Umbilical cord (tissue), 2 donors: ENCODE data around the gene LINGO4. TPM values are rescaled to one million over a fixed set of nuclear protein-coding genes. Genes with fewer than 3 reads are reported as not detected.

Source experiments
- DNase-seq: peaks from one replicate; pipeline ENCODE4 v3.0.0-alpha.2; 2015; ENCODE audit warnings: low spot score
- total RNA-seq: library from RNA; depleted of rRNA; stranded (reverse); fragments of >200 nt; gene quantifications from one replicate; pipeline ENCODE4 v1.2.3, GENCODE V29; 2014; ENCODE audit warnings: low replicate concordance; ENCODE audit not compliant: insufficient read depth

LINGO4 gene, protein sequence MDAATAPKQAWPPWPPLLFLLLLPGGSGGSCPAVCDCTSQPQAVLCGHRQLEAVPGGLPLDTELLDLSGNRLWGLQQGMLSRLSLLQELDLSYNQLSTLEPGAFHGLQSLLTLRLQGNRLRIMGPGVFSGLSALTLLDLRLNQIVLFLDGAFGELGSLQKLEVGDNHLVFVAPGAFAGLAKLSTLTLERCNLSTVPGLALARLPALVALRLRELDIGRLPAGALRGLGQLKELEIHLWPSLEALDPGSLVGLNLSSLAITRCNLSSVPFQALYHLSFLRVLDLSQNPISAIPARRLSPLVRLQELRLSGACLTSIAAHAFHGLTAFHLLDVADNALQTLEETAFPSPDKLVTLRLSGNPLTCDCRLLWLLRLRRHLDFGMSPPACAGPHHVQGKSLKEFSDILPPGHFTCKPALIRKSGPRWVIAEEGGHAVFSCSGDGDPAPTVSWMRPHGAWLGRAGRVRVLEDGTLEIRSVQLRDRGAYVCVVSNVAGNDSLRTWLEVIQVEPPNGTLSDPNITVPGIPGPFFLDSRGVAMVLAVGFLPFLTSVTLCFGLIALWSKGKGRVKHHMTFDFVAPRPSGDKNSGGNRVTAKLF
- total RNA-seq: 0.96 TPM

DNA sequence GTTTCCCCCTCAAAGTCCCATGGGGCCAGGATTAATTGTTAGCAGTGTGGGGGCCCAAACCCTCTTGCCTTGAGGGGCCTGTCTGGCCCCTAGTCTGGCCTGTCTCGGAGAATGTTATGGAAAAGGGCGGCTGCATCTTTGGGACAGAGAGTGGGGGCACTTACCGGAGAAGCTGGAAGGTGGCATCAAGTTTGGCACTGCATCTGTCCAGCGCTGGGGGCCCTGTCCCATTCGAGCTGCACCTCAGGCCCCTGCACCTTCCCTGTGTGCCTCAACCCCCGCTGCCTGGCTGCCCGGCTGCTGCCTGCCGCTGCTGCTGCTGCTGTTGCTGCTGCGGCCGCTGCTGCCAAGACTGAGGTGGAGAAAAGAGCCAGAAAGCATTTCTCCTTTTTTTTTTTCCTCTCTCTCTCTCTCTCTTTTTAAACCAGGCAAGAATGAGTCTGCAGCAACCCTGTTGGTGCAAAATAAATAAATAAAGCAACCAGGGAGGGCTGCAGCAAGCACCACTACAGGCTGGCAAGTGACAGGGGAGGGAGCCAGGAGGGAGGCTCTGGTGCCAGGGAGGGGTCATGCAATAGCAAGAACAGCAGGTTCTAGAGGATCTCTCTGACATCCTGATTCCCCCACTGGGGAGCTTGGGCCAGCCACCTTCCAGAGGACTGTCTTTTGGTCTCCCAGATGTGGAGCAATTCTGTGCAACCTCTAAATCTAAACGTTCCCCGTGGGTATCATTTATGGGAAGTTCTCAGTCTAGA lies at the start of gene LINGO4:
LINGO4 (minus strand) TSS at position 354 of the 755 bp plus-strand sequence. CDS start 2,715 bp downstream, outside the sequence.
- DNase-seq: peak; percentile 35

DNA sequence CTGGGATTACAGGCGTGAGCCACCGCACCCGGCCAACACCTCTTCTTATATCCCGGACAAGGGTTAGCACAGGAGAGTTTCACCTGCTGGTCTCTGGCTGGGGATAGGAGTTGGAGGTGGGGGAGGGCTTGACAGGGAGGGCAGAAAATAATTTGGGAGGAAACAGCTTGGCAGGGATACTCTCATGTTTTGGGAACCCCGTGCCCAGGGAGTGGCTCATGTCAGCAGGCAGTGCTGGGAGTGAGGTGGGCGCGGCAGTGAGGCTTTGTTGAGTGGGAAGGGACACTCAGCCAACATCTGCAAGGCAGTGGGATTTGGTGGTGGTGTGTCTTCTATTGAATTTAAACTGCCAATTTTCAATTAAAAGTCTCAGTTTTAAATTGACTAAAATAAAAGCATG lies 49.4 kb upstream of the LINGO4 start:
- DNase-seq: no peak

DNA sequence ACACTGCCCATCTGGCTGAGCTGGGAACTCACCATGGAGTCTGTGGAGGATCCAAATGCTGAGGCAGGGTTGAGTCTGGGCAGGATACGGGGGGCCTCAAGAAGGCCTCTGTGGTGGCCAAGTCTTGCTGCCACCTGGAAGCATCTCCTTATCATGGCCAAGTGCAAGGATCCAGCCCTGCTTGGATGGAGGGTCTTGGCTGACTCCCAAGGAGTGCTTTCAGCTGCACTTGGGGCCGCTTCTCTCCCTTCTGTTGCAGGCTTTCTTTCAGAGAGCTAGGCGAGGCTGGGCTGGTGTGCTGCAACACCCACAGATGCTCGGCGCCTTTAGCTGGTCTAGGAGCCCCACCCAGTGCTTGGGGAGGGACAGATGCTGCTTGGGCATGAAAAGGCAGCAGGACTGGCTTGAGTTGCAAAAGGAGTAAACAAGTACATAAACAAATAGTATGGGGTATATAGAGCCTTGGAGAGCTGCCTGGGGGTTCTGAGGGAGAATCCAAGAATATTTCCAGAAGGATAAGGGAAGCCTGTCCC lies 48.3 kb upstream of the LINGO4 start, which contains the start of gene THEM5:
THEM5 (minus strand) TSS at position 302 of the 533 bp plus-strand sequence; CDS start at position 155, 147 bp downstream.
- DNase-seq: peak; percentile 45

DNA sequence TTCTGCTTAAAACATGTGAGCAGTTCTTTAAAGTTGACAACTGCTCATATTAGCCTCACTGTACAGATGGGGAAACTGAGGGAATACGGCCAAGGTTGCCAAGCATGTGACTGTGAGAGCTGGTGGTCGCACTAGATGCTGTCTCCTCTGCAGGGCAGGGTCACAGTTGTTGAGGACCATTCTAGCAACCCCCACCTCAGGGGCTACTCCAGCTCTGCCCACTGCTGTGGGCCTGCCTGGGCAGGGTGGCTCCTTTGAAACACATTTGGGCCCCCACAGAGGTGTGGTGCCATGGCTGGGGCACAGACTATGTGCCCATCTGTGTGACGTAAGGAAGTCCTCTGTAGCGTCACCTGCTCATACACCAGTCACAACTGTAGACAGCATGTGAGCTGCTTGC lies 47.5 kb upstream of the LINGO4 start:
- no peak for DNase-seq

DNA sequence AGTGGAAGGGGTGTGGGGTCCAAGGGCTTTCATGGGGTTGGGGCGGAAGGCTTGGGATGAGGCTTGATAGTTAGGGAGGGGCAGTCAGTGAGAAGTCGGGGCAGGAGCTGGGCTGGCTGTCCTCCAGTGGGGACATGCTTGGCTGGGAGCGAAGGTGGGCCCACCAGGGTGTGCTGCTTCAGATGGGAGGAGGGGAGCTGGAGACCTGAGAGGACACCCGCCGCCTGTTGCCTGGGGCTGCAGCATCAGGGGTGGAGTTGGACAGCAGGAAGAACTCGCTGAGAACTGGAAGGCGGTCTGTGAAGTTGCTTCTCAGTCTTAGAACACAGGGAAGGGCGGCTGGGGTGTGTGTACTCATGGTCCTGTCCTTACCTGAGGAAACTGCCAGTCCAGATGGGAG lies 46.7 kb upstream of the LINGO4 start:
- DNase-seq: no peak

DNA sequence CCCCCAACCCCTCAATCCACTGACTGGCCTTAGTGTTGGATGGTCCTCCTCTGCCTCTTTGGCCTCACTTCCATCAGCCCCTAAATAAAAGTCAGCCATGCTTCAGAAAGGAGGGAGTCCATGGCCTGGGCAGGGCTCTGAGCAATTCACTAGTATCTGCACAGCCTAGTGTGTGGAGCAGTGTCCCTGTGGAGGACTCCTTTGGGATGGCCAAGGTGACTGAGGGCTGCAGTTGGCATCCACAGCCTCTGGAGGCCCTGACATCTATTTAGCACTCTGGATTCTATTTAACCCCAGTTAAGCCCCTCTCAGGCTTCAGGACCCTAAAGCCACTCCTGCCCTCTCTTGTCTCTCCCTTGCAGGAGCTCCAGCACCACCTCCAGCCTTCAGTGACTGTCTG lies 44.7 kb upstream of the LINGO4 start:
- DNase-seq: no peak

DNA sequence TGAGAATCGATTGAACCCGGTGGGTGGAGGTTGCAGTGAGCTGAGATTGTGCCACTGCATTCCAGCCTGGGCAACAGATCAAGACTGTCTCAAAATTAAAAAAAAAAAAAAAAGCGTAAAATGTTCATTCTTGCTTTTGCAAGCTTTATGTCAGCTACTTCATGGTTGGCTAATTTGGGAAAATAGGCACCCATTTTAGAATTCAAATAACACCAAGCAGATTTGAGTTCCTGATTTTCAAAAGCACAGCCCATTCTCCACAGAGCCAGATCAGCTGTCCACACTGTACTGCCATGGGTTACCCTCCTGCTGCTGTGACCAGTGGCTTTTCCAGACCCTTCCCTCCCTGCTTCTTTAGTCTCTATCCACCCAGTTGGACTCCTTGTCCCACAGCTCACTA lies 43.9 kb upstream of the LINGO4 start:
- DNase-seq: no peak

DNA sequence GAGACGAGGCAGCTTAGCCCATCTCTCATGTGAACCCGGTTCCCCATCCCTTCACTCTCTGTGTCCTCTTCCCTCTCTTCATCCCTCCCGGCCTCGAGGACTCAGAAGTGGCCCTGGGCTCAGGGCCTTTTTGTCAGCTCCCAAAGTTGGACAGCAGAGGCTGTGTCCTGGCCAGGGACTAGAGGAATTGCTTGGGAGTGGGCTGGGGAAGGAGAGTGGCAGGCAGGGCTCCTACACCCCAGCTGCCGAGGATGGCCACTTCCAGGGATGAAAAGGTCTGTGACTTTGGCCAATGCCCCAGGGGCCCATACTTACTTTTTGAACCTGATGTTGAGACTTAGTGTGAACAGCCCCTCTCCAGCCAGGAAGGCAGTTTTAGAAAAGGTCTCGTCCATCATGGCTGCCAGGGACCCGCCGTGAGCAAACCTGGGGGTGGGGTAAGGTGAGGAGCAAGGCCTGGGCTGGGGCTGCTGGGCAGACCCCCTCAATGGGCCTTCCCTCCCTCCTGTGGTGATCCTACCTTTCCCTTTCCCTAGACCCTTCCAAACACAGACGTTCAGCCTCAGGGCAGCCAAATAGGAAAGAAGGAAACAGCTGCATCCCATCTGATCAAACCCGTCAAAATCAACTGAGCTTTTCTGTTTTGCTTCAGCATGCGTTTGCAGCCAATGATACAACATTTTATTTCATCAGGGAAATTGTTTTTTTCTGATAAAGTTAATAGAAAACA lies 42.8 kb upstream of the LINGO4 start:
- DNase-seq: peak; percentile 38

DNA sequence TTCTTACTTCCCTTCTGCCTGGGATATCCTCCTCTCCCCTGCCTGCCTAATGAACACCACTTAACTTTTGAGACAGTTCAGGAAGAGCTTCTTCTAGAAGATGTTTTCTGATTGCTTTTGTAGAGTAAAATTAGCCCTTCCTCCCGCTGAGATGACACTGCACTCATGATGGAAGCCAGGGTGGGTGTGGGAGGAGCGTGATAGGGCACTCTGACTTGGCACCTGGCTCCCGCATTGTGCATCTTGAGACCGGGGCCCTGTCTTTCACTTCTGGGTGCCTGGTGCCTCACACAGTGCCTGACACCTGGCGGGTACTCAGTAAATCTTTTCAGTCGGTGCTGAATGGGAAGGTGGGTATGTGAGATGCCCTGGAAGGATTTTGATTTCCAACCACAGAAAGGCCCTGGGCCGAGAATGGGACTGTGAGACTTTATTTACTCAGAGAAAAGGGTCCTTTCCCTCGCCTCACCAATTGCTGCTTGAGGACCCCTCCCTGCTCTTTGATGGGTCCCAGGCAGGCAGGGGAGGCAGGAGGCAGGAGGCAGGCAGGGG lies 41.5 kb upstream of the LINGO4 start:
- no peak for DNase-seq

DNA sequence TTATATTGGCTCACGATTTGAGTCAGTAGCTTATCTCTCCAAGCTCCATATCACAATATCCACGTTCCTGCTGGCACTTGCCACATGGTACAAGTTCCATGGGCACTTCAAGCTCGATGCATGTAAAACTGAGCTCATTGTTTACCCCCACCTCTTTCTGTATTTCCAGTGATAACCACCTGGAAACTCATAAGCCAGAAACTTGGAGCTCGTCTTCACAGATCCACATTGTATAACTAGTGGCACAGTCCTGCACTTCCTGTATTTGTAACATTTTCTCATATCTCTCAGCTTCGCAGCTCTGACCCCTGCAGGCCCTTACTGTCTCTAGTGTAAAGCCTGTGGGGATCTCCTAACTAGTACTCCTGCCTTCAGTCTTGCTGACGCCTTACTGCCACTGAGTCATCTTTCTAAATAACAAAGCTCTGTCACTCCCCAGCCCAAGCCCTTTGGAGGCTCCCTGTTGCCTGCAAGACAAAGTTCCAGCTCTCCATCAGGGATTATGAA lies 40.9 kb upstream of the LINGO4 start:
- no peak for DNase-seq

DNA sequence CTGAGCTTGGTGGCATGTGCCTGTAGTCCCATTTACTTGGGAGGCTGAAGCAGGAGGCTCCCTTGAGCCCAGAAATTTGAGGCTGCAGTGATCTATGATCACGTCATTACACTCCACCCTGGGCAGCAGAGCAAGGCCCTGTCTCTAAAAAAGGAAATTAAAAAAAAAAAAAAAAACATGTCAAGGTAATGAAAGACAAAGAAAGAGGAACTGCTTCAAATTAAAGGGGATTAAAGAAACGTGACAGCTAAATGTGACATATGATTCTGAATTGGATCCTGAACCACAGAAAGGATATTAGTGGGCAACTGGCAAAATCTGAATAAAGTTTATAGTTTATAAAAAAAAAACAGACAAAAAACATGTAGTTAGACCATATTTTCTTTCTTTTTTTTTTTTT lies 38.2 kb upstream of the LINGO4 start:
- no peak for DNase-seq

DNA sequence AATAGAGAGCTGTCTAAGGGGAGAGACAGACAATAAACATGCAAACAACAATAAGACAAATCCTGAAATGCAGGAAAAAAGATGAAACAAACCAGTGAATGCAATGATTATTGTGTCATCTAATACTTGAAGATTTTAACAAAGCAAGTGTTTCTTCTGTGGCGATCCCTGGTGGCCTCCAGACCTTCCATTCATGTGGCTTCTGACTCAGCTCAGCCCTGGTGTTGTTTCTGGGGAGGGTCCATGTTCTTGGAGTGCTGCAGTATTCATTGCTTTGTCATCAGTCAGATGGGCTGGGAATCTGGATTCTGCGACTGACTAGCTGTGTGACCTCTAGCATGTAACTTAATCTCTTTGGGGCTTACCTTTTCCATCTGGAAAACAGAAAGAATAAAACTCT lies 35.9 kb upstream of the LINGO4 start:
- no peak for DNase-seq

DNA sequence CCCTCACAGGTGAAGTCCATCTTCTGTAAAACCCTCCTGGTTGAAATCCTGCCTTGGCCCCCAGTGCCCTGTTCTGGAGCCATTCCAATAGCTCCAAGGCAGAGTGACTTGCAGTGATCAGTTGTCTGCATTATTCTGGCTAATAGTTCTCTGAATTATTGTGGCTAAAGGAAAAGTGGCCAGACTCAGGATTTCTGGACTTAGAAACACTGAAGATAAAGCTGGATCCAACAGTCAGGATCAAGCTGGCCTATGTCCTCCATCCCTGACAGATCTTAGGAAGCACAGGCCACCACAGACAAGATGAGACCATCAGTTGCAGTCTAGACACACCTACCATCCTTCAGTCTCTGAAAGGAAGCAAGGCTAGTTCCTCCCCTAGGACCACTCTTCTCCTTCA lies 35.2 kb upstream of the LINGO4 start:
- DNase-seq: no peak

DNA sequence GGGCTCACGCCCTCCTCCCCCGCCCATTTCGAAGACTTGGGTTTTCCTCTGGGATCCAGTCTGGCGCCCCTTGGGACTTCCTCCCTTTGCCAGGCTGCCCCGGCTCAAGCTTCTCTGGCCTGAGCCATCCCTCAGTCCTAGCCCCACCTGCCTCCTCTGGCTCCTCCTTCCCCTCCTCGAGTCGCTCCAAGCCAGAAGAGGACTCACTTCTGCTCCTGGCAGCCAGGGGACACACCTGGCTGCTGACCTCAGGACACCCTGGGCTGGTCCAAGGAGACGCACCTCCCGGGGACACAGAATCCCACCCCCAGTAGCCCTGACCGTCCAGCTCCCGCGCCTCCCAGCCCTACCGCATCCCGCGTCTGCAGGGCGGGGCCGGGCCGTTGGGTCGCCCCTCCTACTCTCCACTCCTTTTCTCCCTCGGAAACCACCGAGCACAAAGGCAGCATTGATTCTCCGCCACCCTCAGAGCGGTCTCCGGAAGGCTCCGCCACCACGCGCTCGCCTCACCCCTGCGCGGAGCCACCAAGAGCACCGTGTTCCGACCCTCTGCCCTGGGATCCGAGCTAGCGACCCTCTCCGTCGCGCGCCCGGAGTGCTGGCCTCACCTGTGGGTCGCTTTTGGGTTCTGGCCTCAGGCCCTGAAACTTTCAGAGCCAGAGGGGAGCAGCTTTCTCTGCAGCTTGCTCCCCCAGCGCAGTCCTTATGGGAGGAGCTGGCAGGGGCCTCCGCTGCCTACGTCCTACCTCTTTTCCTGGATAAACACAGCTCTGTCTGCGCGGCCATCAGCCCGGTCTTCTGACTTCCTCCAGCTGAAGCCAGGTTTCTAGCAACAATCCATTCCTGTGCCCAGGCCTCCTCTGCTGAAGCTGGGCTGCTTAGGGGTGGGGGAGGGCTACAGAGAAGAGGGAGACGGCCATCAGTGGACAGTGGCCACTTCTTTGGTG lies 34.5 kb upstream of the LINGO4 start, which contains the start of gene C2CD4D:
C2CD4D (minus strand) TSS at position 364 of the 947 bp plus-strand sequence. CDS start 831 bp downstream, outside the sequence.
- no peak for DNase-seq

DNA sequence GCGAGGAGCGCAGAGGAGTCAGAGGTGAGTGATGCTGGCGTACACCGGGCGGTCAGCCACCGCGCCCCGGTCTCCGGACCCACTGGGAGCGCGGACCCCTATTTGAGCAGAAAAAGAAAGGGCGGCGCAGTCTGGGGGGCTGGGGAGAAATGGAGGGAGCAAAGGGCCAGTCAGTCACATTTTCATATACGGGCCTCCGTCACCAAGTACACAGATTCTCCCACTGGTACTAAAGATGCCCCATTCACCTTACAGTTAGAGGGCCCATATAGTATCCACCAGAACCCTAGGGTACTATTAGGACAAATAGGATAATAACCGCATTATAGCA lies 33.8 kb upstream of the LINGO4 start:
- no peak for DNase-seq

DNA sequence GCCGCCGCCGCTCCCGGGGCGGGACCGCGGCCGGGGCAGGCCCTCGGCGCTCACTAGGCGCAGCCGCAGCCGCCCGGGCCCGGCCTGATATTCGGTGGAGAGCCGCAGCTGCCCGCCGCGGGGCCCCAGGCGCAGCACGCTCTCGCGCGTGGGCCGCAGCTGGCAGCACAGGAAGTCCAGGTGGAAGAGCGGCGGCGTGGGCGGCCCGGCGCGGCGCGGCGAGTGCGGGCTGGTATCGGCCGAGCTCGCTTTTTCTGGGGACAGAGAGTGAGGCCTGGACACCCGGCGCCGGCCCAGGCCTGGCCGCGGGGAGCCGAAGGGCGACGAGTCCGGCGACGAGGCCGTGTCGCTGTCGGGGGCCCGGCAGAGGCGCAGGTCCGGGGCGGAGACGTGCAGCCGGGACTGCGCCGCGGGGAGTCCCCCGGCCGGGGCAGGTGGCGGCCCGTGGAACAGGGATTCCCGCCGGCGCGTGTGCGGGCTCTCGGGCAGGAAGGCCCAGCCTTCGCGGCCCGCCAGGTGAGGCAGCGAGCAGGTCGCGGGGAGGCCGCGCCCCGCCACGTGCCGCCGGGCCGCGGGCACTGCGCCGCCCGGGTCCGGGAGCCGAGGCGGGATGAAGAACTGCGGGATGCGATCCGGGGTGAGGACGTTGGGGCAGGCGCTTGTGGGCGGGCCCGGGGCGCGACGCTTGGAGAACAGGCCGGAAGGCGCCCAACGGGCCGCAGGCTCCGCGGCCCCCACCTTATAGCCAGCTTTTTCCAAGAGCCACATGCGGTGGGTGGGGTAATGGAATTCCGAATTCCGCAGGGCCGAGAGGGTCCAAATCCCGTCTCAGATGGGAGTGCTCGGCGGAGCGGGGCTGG lies 33.2 kb upstream of the LINGO4 start:
- no peak for DNase-seq

DNA sequence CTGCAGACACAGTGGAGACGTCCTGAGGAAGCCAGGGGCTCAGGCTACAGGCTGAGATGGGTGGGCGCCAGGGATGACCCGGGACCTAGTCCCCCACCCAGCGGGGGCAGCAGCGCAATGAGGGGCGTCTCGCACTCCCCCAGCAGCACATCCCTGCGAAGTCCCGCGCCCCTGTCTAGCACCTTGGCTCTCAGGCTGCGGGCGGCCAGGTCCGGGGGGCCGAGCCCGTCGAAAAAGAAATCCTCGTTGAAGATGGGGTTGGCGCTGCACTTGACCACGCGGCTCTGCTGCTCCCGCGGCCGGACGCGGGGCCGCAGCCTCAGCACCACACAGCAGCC lies 32.6 kb upstream of the LINGO4 start:
- no peak for DNase-seq

DNA sequence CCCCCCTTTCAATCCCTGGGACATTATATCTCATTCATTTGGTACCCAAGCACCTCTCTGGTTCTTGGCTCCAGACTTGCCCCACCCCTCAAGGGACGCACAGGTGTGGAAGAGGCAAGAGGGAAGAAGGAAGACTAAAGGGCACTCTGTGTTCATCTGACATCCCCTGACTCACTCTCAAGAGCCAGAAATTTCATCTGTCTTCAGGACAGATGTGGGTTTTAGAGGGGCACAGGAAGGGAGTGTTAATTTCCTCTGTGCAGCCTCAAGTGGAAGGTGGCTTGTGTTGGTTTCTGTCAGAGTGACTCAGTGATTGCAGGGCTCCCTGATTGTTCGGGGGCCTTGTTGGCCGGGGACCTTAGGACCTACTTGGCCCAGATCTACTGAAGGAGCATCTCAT lies 32.0 kb upstream of the LINGO4 start:
- no peak for DNase-seq

DNA sequence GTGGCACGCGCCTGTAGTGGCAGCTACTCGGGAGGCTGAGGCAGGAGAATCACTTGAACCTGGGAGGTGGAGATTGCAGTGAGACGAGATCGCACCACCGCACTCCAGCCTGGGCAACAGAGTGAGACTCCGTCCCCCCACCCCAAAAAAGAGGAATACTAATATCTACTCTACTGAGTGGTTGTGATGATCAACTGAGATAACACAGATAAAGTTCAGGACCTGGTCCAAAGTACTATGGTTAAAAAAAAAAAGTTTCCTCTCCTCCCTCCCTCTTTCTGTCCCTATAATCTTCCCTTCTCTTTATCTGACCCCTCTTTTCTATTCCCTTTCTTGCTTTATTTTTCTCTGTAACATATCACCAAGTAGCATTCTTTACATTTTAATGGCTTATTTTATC lies 30.4 kb upstream of the LINGO4 start:
- DNase-seq: no peak
